BLaER1 treated with 17β-estradiol and CSF1 and Interleukin-3, amounts not matched to agents 10 nM and 100 nM (cell line): Measurements from ENCODE around the gene HOXD4.

ENCODE experiments used
- H3K27ac ChIP-seq, 11 experiments: shearing (Covaris generic); formaldehyde crosslinking; 2 replicates each; pipeline ENCODE4 v1.8.1; 2022
- H3K27me3 ChIP-seq, 11 experiments: shearing (Covaris generic); formaldehyde crosslinking; 2 replicates each; pipeline ENCODE4 v1.8.1; 2022
- H3K36me3 ChIP-seq, 11 experiments: shearing (Covaris generic); formaldehyde crosslinking; 2 replicates each; pipeline ENCODE4 v1.8.1; 2022
- H3K4me1 ChIP-seq, 10 experiments: shearing (Covaris generic); formaldehyde crosslinking; 2 replicates each; pipeline ENCODE4 v1.8.1; 2022
- H3K4me2 ChIP-seq, 11 experiments: shearing (Covaris generic); formaldehyde crosslinking; 2 replicates each; pipeline ENCODE4 v1.8.1; 2022
- H3K4me3 ChIP-seq, 10 experiments: shearing (Covaris generic); formaldehyde crosslinking; 2 replicates each; pipeline ENCODE4 v1.8.1; 2022
- H3K9ac ChIP-seq, 11 experiments: shearing (Covaris generic); formaldehyde crosslinking; 2 replicates each; pipeline ENCODE4 v1.8.1; 2022
- H3K9me3 ChIP-seq, 11 experiments: shearing (Covaris generic); formaldehyde crosslinking; replicated peaks in 1 of 11; 2 replicates each; pipeline ENCODE4 v1.8.1; 2022
- H4K20me1 ChIP-seq, 11 experiments: shearing (Covaris generic); formaldehyde crosslinking; 2 replicates each; pipeline ENCODE4 v1.8.1; 2022
- Cebpa-rat ChIP-seq, 11 experiments: shearing (Covaris generic); IDR thresholded peaks; 2 replicates each; pipeline ENCODE4 v1.8.1; 2022

The HOXD4 gene

DNA sequence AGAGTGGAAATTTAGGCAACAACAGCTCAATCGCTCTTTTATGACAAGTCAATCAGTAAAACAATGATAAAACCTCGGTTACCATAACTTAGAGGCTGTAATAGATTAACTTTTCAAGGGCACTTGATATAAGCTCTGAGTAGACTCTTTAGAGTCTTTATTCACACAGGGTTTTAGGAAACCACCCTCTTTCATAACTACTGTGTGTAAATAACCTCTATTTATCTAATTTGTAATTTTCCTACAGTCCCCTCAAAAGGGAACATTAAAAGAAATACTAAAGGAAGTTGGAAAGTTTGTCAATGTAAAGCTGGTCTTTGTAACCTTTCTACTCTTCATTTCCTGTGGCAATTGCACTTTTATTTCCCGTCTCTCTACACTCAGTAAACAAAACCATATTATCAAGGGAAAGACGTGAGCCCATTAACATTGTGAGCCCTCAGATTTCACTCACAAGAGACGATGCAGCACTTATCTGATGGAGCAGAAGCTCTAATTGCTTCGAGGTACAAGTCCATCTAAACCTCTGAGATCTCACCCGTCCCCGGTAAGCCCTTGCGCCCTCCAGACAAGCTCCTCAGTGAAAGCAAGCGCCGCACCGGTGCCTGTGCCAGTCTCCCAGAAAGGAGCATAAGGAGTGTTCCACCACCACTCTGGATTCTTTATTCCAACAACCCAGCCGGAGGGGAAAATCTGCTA is 36.0 kb downstream of the HOXD4 start:
- no peaks in the 10 kb centered on the region for H3K27me3 ChIP-seq
- no peak overlapping the region for H3K9ac ChIP-seq
- TF ChIP-seq Cebpa-rat (IDR thresholded peaks at IDR 0.05), result no peak

DNA sequence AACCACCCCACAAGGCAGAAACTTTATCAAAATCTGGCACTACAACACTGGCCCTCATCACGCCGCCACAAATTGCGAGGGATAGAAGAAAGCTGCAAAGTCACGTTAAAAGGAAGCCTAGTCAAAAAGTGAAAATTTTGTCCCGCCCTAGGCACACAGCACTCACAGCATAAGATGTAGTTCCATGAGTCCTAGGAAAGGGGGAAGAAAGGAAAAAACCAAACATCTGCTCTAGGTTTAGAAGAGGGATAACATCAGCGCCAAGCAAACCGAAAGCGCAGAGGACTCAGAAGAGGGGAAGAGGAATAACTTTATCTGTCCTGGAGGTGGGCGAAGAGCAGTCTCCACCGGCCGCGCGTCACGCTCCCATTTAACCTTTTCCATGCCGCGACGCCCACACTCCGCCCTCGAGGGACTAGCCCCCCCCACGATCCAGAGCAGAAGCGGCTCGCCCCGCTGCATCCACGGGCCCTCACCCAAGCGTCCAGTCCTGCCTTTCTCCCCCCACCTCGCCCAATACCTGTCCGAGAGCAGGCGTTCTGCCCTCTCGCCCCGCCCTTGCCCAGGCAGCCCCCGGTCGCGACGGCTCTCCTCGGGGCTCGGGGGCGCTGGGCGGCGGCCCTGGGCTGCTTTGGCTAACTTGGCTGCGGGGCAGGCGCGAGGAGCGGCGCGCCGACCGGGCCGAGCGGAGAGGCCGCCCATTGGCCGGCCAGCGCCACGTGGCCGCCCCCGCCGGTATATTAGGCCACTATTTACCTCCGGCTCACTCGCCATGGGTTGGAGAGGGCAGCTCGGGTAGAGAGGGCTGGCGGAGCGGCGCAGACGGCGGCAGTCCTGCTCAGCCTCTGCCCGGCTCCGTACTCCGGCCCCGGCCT is 36.8 kb downstream of the HOXD4 start, which contains the start of gene HOXD1:
HOXD1 (plus strand) TSS at position 770 of the 875 bp plus-strand sequence. CDS start 134 bp downstream, outside the sequence.
- Histone ChIP-seq H3K36me3 (no peaks in the 10 kb centered on the region), H3K4me2 (no peak within 1 kb of the TSS), H3K4me3 (no peak within 1 kb of the TSS), H3K27me3 (no peaks in the 10 kb centered on the region), H4K20me1 (no peaks in the 10 kb centered on the region), H3K27ac (no peak within 1 kb of the TSS), H3K4me1 (no peaks in the 10 kb centered on the region), H3K9ac (no peak within 1 kb of the TSS), H3K9me3 (peaks cover 19 to 28% (median 26%) of the 10 kb centered on the region in 11 experiments)
- no peak for TF ChIP-seq Cebpa-rat (IDR thresholded peaks at IDR 0.05)

More for the DNA sequence above, 36.0 kb downstream of the HOXD4 start:
- Histone ChIP-seq H3K4me2 (no peak overlapping the region), H3K4me3 (no peak overlapping the region), H3K27ac (no peak overlapping the region), H3K9me3 (peaks cover 19 to 28% (median 26%) of the 10 kb centered on the region in 11 experiments), H4K20me1 (no peaks in the 10 kb centered on the region), H3K36me3 (no peaks in the 10 kb centered on the region), H3K4me1 (no peaks in the 10 kb centered on the region)

DNA sequence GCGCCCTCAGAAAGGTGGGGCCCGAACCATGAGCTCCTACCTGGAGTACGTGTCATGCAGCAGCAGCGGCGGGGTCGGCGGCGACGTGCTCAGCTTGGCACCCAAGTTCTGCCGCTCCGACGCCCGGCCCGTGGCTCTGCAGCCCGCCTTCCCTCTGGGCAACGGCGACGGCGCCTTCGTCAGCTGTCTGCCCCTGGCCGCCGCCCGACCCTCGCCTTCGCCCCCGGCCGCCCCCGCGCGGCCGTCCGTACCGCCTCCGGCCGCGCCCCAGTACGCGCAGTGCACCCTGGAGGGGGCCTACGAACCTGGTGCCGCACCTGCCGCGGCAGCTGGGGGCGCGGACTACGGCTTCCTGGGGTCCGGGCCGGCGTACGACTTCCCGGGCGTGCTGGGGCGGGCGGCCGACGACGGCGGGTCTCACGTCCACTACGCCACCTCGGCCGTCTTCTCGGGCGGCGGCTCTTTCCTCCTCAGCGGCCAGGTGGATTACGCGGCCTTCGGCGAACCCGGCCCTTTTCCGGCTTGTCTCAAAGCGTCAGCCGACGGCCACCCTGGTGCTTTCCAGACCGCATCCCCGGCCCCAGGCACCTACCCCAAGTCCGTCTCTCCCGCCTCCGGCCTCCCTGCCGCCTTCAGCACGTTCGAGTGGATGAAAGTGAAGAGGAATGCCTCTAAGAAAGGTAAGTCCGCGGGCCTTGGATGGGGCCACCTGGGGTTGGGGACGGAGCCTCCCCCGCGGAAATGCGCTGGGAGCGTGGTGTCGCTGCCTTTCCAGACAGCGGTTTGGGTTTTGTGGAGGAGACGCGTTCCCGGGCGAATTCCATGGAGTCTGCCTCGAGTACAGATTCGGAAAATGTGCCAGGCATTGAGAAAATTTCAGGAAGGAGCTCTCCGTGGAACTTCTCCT is 37.7 kb downstream of the HOXD4 start:
- Histone ChIP-seq H3K9me3 (peaks cover 19 to 28% (median 26%) of the 10 kb centered on the region in 11 experiments), H3K9ac (no peak overlapping the region), H3K36me3 (no peaks in the 10 kb centered on the region), H3K4me2 (no peak overlapping the region), H3K27ac (no peak overlapping the region), H3K4me1 (no peaks in the 10 kb centered on the region), H3K27me3 (no peaks in the 10 kb centered on the region), H4K20me1 (no peaks in the 10 kb centered on the region), H3K4me3 (no peak overlapping the region)
- no peak for TF ChIP-seq Cebpa-rat (IDR thresholded peaks at IDR 0.05)

DNA sequence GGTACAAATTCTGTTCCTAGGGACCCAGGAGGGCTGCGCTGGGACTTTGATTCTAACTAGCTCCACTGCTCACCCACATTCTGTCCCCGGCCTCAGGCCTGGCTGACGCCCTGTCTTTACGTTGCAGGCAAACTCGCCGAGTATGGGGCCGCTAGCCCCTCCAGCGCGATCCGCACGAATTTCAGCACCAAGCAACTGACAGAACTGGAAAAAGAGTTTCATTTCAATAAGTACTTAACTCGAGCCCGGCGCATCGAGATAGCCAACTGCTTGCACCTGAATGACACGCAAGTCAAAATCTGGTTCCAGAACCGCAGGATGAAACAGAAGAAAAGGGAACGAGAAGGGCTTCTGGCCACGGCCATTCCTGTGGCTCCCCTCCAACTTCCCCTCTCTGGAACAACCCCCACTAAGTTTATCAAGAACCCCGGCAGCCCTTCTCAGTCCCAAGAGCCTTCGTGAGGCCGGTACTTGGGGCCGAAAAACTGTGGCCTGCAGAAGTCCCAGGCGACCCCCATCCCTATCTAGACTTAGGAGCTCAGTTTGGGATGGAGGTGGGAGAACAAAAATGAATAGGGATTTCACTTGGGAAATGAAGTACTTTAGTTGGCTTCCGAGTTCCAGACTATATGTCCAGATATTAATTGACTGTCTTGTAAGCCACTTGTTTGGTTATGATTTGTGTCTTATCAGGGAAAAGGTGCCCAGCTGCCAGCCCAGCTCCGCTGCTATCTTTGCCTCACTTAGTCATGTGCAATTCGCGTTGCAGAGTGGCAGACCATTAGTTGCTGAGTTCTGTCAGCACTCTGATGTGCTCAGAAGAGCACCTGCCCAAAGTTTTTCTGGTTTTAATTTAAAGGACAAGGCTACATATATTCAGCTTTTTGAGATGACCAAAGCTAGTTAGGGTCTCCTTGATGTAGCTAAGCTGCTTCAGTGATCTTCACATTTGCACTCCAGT is 38.6 kb downstream of the HOXD4 start:
- H3K4me3 ChIP-seq, result no peak overlapping the region
- H3K9ac ChIP-seq, result no peak overlapping the region

DNA sequence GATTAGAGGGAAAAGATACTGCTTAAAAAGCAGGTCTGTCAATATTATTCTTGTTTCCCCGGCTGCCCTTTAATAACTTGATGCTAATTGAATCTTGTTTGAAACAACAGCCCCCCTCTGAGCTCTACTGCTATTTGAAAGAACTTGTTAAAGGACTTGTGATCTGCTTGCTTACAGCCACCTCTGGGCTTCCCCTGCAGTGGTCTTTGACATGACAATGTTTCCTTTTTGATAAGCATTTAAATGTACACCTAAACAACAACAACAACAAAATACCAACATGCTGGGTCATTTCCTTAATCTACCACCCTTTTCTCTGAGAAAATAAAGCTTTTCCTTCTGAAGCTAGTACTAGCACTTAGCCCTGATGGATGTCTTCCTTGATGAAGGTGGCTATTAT is 41.0 kb downstream of the HOXD4 start:
- no peaks in the 10 kb centered on the region for H3K27me3 ChIP-seq

More for the DNA sequence above, 38.6 kb downstream of the HOXD4 start:
- Histone ChIP-seq H3K36me3 (no peaks in the 10 kb centered on the region), H4K20me1 (no peaks in the 10 kb centered on the region), H3K27me3 (no peaks in the 10 kb centered on the region), H3K4me1 (no peaks in the 10 kb centered on the region), H3K4me2 (no peak overlapping the region), H3K27ac (no peak overlapping the region), H3K9me3 (peaks cover 19 to 28% (median 26%) of the 10 kb centered on the region in 11 experiments)
- no peak for TF ChIP-seq Cebpa-rat (IDR thresholded peaks at IDR 0.05)

DNA sequence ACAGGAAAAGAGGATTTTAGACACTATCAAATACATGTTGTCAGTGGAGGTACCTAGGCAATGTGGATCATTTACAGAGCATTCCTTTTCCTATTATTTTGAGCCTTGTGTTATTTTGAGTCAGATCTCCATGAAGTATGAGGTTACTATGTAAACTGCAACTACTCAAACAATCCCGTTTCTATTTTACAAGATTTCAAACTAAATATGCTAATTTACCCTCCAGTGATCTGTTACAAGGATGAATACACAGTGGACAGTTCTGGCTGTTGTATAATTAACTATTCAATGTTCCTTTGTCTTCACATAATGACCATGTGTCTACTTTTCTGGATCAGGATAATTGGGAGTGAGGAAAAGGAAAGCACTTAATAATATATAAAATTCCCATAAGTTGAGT is 41.7 kb downstream of the HOXD4 start:
- TF ChIP-seq Cebpa-rat (IDR thresholded peaks at IDR 0.05), result no peak
- H3K9ac ChIP-seq, result no peak overlapping the region
- no peaks in the 10 kb centered on the region for H3K27me3 ChIP-seq
- H3K9me3 ChIP-seq, result peaks cover 17 to 22% (median 20%) of the 10 kb centered on the region in 11 experiments
- no peaks in the 10 kb centered on the region for H3K36me3 ChIP-seq
- no peaks in the 10 kb centered on the region for H4K20me1 ChIP-seq
- no peak overlapping the region for H3K27ac ChIP-seq
- no peaks in the 10 kb centered on the region for H3K4me1 ChIP-seq
- no peak overlapping the region for H3K4me2 ChIP-seq
- no peak overlapping the region for H3K4me3 ChIP-seq

More for the DNA sequence above, 41.0 kb downstream of the HOXD4 start:
- H3K4me2 ChIP-seq, result no peak overlapping the region
- H3K27ac ChIP-seq, result no peak overlapping the region
- H3K4me1 ChIP-seq, result no peaks in the 10 kb centered on the region
- H3K9ac ChIP-seq, result no peak overlapping the region
- TF ChIP-seq Cebpa-rat (IDR thresholded peaks at IDR 0.05), result no peak
- H3K4me3 ChIP-seq, result no peak overlapping the region
- no peaks in the 10 kb centered on the region for H3K36me3 ChIP-seq
- peaks cover 19 to 28% (median 26%) of the 10 kb centered on the region in 11 experiments for H3K9me3 ChIP-seq
- H4K20me1 ChIP-seq, result no peaks in the 10 kb centered on the region

DNA sequence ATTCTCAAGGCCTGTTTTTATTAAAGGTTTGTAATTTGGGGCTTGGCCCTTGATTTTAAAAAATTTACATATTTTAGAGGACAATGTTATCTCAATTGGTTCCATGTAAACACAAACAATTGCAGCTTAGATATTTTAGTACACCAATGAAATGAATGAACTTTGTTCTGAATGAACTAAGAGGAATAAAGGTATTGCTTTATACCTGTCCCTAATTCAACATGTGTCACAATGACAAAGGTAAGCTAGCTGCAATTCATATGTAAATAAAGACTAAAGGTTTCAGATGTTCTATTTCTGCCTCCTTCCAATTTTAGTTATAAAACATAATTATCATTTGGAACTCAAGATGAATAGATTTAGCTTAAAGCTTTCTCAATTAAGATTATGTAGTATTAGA is 48.6 kb downstream of the HOXD4 start:
- no peaks in the 10 kb centered on the region for H3K36me3 ChIP-seq
- no peak overlapping the region for H3K4me2 ChIP-seq
- no peaks in the 10 kb centered on the region for H4K20me1 ChIP-seq
- no peak overlapping the region for H3K27ac ChIP-seq
- H3K4me3 ChIP-seq, result no peak overlapping the region
- H3K27me3 ChIP-seq, result no peaks in the 10 kb centered on the region
- H3K4me1 ChIP-seq, result no peaks in the 10 kb centered on the region
- no peak for TF ChIP-seq Cebpa-rat (IDR thresholded peaks at IDR 0.05)
- H3K9ac ChIP-seq, result no peak overlapping the region
- H3K9me3 ChIP-seq, result no peaks in the 10 kb centered on the region

DNA sequence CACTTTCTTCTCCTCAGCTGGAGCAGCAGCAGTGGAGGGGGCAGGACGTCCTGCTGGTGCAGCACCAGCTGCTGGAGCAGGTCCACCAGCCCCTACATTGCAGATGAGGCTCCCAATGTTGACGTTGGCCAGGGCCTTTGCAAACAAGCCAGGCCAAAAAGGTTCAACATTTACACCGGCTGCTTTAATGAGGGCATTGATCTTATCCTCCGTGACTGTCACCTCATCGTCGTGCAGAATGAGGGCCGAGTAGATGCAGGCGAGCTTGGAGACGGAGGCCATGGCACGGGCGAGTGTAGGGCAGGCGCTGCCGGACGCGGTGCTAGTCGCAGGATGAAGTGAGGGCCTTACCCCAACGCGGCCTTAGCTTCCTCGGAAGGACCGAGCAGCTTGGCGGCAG is 49.6 kb downstream of the HOXD4 start:
- no peak overlapping the region for H3K9ac ChIP-seq
- H3K4me2 ChIP-seq, result no peak overlapping the region
- no peaks in the 10 kb centered on the region for H3K4me1 ChIP-seq
- no peak overlapping the region for H3K27ac ChIP-seq
- H4K20me1 ChIP-seq, result no peaks in the 10 kb centered on the region
- no peaks in the 10 kb centered on the region for H3K27me3 ChIP-seq
- H3K36me3 ChIP-seq, result no peaks in the 10 kb centered on the region
- no peak overlapping the region for H3K4me3 ChIP-seq
- no peaks in the 10 kb centered on the region for H3K9me3 ChIP-seq
- no peak for TF ChIP-seq Cebpa-rat (IDR thresholded peaks at IDR 0.05)
